Stimulated activated CD4-positive, alpha-beta T cell treated with anti-CD3 and anti-CD28 coated beads, Interleukin-4, amount 100 ng/mL, for 1 hour (primary cell): ENCODE results near the gene TMEM169.
"Not testable (repeated sequence)": the region's sequence is repeated elsewhere in the genome, so short reads cannot be mapped to it uniquely, and the experiment has no call there.

Experiments used
- DNase-seq: peaks from one replicate; pipeline ENCODE4 v3.0.0-alpha.2; 2020

TMEM169 gene

DNA sequence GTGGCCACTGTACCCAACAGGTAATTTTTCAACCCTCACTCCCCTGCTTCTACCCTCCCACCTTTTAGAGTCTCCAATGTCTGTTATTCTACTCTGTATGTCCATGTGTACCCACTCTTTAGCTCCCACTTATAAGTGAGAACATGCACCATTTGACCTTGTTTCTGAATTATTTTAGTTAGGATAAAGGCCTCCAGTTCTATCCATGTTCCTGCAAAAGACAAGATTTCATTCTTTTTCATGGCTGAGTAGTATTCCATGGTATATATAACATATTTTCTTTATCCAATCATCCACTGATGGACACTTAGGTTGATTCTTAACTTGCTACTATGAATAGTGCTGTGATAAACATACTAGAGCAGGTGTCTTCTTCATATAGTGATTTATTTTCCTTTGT, 9.2 kb upstream of the TMEM169 start:
- DNase-seq = no peak

DNA sequence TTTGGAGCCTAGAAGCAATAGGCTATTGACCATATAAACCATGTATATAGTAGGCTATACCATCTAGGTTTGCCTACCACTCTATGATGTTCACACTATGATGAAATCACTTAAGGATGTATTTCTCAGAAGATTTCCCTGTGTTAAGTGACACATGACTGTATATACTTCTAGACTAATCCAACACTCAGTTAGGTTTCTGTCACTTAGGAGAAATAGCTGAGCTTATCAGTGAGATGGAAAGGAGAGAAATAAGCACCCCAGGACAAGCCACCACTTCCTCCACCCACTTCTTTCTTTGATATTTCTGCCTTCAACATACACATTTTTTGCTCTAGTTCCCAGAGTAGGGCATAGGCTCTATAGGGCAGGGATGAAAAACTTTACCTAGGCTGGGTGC, 7.9 kb upstream of the TMEM169 start:
- no peak for DNase-seq

DNA sequence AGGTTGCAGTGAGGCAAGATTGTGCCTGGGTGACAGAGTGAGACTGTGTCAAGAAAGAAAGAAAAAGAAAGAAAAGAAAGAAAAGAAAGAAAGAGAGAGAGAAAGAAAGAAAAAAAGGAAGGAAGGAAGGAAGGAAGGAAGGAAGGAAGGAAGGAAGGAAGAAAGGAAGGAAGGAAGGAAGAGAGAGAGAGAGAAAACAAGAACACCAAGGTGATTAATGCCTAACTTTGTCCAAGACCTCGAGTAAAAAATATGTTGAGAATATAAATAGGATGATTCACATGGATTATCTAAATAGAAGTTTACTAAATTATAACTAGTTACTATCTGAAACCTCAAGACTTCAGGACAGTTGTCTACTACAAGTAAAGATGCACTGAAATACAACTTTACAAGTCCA, 7.3 kb upstream of the TMEM169 start:
- DNase-seq = no peak

DNA sequence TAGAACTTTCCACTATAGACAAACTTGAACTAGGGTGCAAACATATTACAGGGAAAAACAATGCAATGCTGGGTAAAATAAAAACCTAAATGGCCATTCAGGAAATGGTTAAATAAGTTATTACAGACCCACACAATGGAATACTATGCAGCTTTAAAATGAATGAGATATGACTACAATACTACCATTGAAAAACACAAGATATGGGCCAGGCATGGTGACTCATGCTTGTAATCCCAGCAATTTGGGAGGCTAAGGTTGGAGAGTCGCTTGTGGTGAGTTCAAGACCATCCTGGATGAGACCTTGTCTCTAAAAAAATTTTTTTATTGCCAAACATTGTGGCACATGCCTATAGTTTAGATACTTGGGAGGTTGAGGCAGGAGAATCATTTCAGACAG, 6.9 kb upstream of the TMEM169 start:
- DNase-seq = no peak

DNA sequence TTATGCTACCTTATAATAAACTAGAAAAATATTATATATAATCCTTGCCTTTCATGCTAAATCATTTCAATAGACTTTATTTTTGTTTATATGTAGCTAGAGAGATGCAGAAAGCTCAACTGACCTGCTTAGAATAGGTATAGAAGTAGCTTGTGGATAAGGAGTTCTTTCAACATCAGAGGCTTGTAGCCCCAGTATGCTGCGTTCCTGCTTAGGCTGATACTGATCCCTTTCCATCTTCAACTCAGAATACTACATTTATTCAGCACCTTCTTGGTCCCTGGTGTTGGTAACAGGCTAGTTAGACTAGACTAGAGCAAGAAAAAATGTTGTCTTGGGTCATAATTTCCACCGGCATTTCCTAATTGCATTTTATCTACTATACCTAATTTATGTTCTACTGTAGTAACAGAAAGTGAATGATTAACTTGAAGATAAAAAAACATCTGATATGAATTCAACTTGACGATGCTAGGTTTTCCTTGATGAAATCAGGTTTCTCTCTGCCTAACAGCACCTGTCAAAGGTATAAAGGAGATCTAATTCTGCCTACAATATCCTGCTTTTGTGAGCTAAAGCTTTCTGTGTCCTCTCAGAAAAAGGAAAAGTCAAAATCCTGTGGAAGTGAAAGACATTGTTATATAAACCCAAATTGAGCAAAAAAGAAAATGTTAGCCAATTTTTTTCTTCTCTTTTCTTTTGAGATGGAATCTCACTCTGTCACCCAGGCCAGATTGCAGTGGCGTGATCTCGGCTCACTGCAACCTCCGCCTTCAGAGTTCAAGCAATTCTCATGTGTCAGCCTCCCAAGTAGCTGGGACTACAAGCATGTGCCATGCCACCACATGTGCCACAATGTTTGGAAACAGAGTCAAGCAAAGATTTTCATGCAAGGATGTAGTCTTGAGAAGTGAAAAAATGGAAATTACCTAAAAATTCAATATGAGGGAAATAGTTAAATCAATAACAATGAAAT, 5.9 kb upstream of the TMEM169 start:
- no peak for DNase-seq

DNA sequence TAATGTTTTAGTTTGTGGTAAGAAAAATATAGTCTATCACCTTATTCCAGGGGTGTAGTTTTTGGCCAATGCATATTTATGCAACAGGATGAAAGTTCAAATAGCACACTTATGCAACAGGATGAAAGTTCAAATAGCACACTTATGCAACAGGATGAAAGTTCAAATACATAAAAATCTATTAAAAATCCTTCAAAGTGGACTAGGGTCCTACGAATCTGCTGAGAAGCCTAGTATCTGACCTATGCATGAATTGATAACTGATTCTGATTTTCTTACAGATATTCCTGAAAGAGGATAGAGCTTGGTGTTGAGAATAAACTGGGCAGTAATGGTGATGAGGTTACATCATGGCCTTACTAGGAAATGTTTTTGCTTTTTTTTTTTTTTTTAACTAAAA, 2.9 kb upstream of the TMEM169 start:
- no peak for DNase-seq

DNA sequence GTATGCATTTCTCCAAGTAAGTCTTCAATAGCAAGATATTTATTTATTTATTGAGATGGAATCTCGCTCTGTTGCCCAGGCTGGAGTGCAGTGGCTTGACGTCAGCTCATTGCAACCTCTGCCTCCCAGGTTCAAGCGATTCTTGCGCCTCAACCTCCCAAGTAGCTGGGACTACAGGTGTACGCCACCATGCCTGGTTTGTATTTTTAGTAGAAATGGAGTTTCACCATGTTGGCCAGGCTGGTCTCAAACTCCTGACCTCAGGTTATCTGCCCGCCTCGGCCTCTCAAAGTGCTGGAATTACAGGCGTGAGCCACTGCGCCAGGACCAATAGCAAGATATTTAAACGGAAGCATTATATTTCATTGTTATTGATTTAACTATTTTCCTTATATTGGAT, 1.7 kb upstream of the TMEM169 start:
- not testable (repeated sequence) for DNase-seq

DNA sequence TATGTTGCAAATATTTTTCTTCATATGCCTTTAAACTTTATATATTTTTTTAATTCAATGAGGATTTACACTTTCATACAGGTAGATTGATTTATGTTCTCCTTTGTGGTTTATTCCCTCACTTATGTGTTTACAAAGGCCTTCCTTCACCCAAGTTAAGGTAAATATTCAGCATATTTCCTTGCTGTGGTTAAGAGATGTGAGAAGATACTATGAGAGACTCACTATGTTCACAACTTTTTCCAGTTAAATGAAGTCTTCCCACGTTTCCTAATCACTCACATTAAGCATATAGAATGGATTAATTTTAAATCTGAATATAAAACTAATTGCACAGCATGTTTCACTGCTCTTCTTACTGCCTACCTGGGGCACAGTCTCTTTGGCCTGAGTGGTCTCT, 707 bp upstream of the TMEM169 start:
- DNase-seq = no peak

DNA sequence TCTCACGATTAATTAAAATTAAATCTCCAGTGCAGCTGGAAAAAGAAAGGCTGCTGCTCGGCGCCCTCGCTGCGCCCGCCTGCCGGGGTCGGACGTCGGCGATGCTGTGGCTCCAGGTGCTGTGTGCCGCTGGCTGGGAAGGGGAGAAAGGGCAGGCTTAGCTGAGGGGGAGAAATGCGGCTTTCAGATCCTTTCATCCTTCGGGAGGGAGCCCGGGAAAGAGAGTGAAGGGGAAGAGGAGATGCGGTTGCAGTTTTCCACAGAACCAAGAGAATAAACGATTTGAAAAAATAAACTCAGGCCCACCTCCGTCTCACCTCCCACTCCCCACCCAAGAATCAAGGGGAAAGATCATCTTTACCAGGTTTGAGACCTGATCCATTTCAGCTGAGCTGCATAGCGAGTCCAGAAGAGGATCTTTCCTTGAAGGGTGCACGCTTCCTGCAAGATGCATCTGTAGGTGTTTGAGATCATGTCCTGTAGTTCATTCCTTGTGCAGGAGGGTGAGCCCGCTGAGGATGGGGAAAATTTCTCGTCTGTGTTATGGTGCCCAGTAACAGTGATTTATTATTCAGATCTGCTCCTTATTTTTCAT, 495 bp downstream of the TMEM169 start:
- DNase-seq = no peak

DNA sequence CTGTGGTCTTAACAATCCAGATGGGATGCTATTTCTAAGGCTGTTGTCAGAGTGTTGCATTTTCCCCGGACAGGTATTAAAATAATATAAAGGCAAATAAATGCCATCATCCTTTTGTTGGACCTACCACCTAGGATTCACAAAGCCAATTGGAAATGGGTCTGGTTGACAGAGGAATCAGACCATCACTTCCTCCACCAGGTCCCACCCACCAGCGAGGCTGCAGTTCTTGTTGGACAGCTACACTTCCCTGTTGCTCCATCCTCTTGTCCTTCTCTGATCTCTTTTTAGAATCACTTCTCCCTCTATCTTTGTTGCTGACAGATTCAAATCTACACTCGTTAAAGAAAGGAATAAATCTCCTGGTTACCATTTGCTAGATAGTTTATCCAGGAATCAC, 1.1 kb downstream of the TMEM169 start:
- no peak for DNase-seq

DNA sequence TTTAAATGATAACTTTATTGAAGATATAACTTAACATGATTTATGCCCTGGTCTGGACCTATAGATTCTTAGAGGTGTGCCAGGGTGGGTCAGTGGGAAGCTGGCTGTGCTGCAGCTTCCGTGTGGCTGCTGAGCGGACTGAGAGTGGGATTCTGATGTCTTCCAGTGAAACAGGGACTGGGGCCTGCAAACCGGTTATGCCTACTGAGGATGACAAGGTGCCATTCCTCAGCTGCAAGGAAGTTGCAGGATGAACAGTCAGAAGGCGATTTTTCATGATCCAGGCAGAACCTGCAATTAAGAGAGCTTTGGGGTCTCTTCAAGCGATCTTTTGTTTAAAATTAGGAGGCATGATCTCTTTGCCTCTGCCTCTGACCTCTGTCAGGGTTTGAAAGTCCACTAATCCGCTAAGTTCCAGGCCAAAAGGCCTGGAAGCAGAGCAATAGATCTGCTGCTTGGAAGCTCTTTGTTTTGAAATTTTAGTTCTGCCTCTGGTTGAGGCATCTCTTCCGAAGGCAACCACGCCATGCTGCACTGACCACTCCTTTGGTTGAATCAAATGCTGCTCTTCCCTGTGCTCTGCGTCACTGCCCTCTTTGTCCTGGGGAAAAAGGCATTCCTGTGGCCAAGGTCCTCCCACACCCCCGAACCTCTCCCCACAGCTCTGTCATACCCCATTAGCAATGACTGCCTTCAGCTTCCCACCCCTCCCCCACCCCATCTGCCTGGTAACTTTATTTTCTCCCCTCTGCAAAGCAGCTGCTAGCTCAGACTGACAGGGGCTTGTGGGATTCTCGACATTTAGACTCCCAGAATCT, 2.0 kb downstream of the TMEM169 start:
- DNase-seq = no peak

DNA sequence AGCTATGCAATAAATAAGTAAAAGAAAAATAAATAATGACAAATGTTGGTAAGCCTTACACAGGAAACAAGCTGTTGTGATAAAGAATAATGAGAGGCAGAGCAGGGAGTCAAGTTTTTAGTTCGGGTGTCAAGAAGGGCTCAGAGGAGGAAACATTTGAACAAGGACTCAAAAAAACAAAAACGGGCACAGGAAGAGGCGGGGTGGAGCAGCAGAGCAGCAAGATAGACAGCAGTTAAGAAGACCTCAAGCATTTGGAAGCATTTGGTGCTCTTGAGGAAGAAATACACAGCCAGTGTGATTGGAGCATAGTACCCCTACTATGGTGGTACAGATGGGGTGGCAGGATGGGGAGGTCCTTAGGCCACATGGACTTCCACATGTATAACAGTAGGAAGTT, 2.8 kb downstream of the TMEM169 start:
- no peak for DNase-seq

DNA sequence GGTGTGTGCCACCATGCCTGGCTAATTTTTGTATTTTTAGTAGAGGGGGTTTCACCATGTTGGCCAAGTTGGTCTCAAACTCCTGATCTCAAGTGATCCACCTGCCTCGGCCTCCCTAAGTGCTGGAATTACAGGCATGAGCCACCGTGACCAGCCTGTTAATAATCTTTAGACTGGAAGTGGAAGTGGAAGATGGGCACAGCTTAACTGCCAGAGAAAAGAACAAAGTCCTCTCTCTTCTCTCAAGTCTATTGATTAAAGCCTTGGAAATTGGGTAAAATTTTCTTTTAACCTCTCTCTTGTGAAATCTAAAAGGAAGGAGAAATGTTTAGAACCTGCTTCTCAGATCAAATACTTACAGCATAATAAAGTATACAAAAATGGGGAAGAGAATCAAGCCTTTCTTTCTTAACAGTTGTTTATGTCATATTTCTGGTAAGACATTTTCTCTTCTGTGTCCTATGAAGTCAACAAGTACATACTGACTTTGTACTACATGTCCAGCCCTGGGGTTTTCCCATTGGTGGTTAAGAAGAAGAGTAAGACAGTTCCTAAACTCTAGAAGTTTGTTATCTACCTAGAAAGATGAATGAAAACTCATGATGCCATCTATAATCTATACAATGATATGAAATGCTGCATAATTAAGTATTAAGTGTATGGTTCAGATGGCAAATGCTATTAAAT, 4.6 kb downstream of the TMEM169 start:
- DNase-seq = no peak

DNA sequence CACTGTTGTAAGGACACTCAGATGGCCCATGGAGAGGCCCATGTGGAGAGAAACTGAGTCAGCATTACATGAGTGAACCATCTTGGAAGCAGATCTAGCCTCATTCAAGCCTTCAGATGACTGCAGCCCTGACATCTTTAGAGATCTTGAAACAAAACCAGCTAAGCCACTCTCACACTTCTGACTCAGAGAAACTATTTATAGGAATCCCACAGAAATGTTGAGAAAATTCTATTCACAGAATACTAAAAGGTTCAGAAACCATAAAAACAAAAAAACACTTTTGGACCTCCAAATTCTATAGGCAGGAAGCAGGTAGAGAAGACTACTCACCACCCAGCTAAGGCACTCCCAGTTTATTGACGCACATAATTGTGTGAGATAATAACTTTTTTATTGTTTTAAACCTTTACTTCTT, 8.7 kb downstream of the TMEM169 start:
- no peak for DNase-seq

DNA sequence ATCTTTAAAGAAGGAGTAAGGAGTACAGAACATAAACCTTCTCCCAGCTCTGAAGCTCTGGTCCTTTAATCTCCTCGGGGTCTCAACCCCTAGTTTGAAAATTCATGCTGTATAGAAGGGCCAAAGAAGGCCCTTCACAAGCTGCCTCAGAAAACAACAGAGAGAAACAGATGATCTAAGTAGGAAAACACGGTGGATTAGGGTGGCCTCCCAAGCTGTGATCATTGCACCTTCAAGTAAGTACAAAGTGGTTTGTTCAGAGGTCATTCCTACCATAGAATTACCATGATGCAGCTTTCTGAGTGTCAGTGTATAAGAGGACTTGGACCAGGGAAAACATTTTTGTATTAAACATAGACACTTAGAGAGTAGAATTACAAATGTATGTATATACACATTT, 10.9 kb downstream of the TMEM169 start:
- DNase-seq = no peak

DNA sequence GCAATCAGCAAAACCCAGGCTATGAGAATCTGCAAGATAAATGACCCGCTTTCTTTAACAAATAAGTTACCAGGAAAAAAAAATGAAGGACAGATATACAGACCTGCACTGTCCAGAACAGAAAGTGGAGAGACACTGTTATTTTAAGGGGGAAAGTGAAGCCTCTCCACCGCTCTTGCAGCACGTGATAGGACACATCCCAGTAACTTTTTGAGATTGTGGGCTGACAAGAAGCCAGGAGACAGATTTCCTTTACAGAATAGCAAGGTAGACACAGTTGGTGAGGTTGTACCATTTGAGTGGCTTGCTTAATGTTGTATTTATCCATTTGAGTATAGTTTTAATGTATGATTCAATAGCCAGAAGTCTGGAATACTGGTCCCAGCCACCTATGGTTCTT, 13.0 kb downstream of the TMEM169 start:
- DNase-seq = no peak

DNA sequence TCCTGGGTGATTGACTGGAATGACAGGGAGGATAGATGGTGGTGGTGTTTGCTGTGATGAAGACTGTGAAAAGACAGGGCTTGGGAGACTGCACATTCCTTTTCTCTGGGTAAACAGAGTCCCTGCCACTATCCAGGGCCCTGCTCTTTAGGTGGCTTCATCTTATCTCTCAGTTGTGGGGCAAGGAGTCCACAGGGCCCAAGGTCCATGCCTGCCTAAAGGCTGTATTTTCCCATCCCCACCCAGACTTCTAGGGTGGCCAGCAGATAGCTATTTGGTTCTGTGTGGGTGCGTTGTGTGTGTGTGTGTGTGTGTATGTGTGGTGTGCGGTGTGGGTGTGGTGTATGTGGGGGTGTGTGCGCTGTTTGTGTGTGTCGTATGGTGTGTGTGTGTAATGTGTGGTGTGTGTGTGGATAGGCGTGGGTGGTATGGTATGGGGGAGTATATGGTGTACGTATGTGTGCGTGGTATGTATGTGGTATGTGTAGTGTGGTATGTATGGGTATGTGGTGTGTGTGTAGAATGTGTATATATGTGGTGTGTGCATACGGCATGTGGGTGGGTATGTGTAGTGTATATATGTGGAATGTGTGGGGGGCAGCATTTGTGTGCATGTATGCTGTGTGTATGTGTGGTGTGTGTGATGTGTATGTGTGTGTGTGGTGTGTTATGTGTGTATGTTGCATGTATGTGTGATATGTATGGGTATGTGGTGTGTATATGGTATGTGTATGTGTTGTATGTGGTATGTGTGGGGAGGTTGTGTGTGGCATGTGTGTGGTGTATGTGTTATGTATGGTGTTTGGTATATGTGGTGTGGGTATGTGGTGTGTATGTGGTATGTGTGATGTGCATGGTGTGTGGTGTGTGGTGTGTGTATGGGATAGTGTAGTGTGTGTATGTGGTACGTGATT, 17.0 kb downstream of the TMEM169 start:
- DNase-seq = no peak

DNA sequence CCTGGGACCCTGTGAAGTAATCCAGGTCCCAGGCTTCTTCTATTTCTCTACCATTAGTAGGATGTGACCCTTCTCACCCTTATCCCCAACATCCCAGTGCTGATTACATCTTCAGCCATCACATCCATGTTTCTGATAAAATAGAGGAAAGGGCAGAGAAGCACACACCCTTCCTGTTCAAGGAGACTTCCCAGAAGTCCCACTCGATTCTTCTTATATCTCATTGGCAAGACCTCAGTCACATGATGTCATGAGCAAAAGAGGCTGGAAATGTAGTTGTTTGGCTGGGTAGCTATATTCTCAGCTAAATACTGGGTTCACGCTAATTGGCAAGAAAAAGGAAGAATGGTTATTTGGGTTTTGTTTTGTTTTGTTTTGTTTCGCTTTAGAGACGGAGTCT, 19.4 kb downstream of the TMEM169 start:
- DNase-seq = no peak

DNA sequence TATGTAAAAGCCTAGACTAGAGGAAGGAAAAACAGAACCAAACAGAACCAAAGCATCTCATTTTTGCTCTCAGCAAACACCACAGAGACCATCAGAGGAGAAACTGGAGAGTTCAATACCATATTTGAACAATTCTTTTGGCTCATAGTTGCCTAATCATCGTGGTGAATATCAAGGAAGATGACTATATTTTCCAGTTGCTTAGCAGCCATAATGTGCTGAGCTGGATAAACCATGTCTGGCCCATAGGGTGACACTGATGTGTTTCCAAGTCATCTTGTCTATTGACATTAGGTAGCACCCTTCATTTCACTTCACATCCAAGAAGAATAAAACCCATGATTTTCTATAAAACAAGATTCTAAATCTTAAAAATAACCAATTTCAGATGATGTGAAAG, 21.5 kb downstream of the TMEM169 start:
- DNase-seq = no peak

DNA sequence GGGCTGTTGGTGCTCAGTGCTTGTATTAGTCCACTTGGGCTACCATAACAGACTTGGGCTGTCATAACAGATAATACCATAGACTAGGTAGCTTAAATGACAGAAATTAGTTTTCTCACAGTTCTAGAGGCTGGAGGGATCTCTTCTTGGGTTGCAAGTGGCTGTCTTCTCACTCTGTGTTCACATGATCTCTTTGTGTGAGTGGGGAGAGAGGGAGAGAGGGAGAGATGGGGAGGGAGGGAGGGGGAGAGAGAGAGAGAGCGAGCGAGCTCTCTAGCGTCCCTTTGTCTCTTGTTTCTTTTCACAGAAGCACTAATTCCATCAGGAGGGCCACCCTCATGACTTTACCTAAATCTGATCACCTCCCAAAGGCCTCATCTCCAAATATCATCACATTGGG, 23.0 kb downstream of the TMEM169 start:
- no peak for DNase-seq

DNA sequence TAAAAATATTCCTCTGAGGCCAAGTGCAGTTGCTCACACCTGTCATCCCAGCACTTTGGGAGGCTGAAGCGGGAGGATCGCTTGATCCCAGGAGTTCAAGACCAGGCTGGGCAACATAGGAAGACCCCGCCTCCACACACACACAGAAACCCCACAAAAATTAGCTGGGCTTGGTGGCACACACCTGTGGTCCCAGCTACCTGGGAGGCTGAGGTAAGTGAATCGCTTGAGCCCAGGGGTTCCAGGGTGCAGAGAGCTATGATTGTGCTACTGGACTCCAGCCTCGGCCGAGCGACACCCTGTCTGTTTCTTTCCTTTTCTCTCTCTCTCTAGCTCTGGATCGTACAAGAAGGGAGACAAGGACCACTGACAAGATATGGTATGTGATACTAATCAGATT, 25.6 kb downstream of the TMEM169 start:
- DNase-seq = no peak

DNA sequence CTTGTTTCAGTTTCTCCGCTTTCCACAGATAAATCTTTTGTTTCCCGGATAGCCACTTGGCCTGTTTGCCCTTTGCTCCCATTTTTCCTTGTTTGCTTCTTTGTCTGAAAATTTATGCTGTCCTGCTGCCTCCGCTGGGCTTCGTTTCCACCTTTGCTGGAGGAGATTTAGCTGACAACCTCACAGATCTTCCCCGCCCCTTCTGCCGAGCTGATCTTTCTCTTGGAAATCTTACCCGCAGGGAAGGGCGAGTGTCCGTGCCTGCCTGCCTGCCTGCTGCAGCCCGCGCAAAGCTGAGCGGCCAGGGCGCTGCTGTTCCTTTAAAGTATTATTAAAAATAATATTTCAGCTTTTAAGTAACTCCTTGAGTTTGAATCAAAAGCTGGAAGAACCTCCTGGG, 26.0 kb downstream of the TMEM169 start:
- DNase-seq = no peak
